Mesendoderm (in vitro differentiated cells): ENCODE measurements around the gene FAM161A.
A peak's percentile ranks its signal among the peaks of the same experiment; 100 is the strongest.
"Not testable (repeated sequence)": the region's sequence is repeated elsewhere in the genome, so short reads cannot be mapped to it uniquely, and the experiment has no call there.

Source experiments
- DNase-seq: peaks from one replicate; pipeline ENCODE4 v3.0.0; 2013
- H2AK5ac ChIP-seq: 2 replicates; pipeline ENCODE4 v1.6.1; 2013; ENCODE audit warnings: low read length, inconsistent platforms
- H2BK120ac ChIP-seq: 2 replicates; pipeline ENCODE4 v1.6.1; 2013; ENCODE audit warnings: low read depth, mild to moderate bottlenecking, low read length, moderate library complexity, mixed read lengths
- H2BK15ac ChIP-seq: replicated peaks from 2 replicates; pipeline ENCODE4 v1.6.1; 2013; ENCODE audit warnings: low read depth, mild to moderate bottlenecking, moderate library complexity
- H2BK5ac ChIP-seq: 2 replicates; pipeline ENCODE4 v1.6.1; 2013; ENCODE audit warnings: low read length, inconsistent platforms
- H3K18ac ChIP-seq: 2 replicates; pipeline ENCODE4 v1.6.1; 2013; ENCODE audit warnings: mild to moderate bottlenecking, low read length, mixed read lengths
- H3K23ac ChIP-seq: one replicate; pipeline ENCODE4 v1.6.1; 2013; ENCODE audit warnings: low read length
- H3K27ac ChIP-seq: 2 replicates; pipeline ENCODE4 v1.5.1; 2013; ENCODE audit warnings: low read depth, mild to moderate bottlenecking, inconsistent platforms, low read length, moderate library complexity
- H3K27me3 ChIP-seq: 2 replicates; pipeline ENCODE4 v1.6.1; 2013; ENCODE audit warnings: low read length, control low read depth, mild to moderate bottlenecking, inconsistent platforms; ENCODE audit not compliant: insufficient read depth, poor library complexity
- H3K36me3 ChIP-seq: 2 replicates; pipeline ENCODE4 v1.6.1; 2013; ENCODE audit warnings: low read length, inconsistent platforms; ENCODE audit not compliant: control insufficient read depth, insufficient read depth
- H3K4ac ChIP-seq: one replicate; pipeline ENCODE4 v1.6.1; 2013; ENCODE audit warnings: low read depth, mild to moderate bottlenecking, low read length, moderate library complexity
- H3K4me1 ChIP-seq: 2 replicates; pipeline ENCODE4 v1.6.1; 2013; ENCODE audit warnings: low read depth, low read length, inconsistent platforms; ENCODE audit not compliant: control insufficient read depth
- H3K4me2 ChIP-seq: 2 replicates; pipeline ENCODE4 v1.6.1; 2013; ENCODE audit warnings: low read length
- H3K4me3 ChIP-seq: 2 replicates; pipeline ENCODE4 v1.5.1; 2013; ENCODE audit warnings: mild to moderate bottlenecking, low read length
- H3K56ac ChIP-seq: one replicate; pipeline ENCODE4 v1.6.1; 2013; ENCODE audit warnings: low read length
- H3K79me1 ChIP-seq: 2 replicates; pipeline ENCODE4 v1.6.1; 2013; ENCODE audit warnings: low read length, inconsistent platforms
- H3K79me2 ChIP-seq: 2 replicates; pipeline ENCODE4 v1.6.1; 2013; ENCODE audit warnings: mild to moderate bottlenecking, low read length; ENCODE audit not compliant: control insufficient read depth, insufficient read depth
- H3K9ac ChIP-seq: 2 replicates; pipeline ENCODE4 v1.6.1; 2013; ENCODE audit warnings: low read length, inconsistent platforms
- H4K5ac ChIP-seq: one replicate; pipeline ENCODE4 v1.6.1; 2013; ENCODE audit warnings: low read length
- H4K8ac ChIP-seq: one replicate; pipeline ENCODE4 v1.6.1; 2013; ENCODE audit warnings: low read depth, mild to moderate bottlenecking, control low read depth, low read length, moderate library complexity
- WGBS: extraction: QIAGEN DNeasy Blood & Tissue Kit; methylation state at CpG from one replicate; pipeline ENCODE4 v1.1.7; 2013; ENCODE audit warnings: low lambda C conversion rate, missing lambda C conversion rate; ENCODE audit not compliant: insufficient coverage; ENCODE audit errors: extremely low coverage; 5-methylcytosine and 5-hydroxymethylcytosine counted together

FAM161A gene

GRCh38 chr2:61854564-61855317 lies 881 bp upstream of the FAM161A start:
- DNase-seq, result peak; percentile 99
- Histone ChIP-seq H3K23ac (no peak overlapping the region), H3K56ac (peak overlapping the region; percentile 92), H3K27me3 (no peaks in the 10 kb centered on the region), H3K9ac (peak overlapping the region; percentile 78), H4K5ac (no peak overlapping the region), H2AK5ac (no peak overlapping the region), H3K18ac (peak overlapping the region; percentile 0), H2BK15ac (no peak overlapping the region), H3K4me3 (peak overlapping the region; percentile 45), H3K4me2 (peak overlapping the region; percentile 93), H3K27ac (peak overlapping the region; percentile 0), H3K79me1 (no peaks in the 10 kb centered on the region), H2BK5ac (no peak overlapping the region), H3K36me3 (no peaks in the 10 kb centered on the region), H2BK120ac (no peak overlapping the region), H3K4ac (no peak overlapping the region), H3K4me1 (no peaks in the 10 kb centered on the region), H4K8ac (no peak overlapping the region), H3K79me2 (no peaks in the 10 kb centered on the region)
- no CpG with 5 or more reads among the region's 23 CpGs for WGBS

DNA sequence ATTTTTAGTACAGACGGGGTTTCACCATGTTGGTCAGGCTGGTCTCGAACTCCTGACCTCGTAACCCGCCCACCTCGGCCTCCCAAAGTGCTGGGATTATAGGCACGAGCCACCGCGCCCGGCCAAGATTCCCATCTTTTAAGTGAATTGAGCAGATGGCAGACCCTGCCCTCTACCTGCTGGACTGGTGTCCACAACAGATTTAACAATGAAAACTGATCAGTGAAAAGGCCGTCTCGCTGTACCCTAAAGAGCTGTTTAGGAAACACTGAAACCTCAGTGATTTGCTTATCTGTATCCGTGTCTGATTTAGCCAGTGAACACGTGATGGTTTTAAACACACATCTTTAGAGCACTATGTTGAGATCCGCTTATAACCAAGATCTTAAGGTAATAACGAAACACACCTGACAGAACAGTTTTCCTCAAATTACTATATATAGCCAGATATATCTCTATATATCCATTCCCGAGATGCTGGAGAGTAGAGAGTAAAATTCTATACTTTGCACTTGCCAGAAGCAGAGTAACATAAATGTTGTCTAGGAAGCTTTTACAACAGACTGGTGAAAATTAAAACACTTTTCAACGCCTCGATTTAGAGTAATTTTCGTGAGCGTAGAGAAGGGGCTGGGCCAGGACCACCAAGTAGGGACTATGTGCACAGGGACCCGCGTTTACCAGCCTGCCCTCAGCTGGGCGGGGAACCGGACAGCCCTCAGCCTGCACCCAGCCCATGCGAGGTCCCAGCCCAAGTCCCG lies 594 bp downstream of the FAM161A start:
- H4K8ac ChIP-seq, result no peak overlapping the region
- H3K79me2 ChIP-seq, result no peaks in the 10 kb centered on the region
- no peaks in the 10 kb centered on the region for H3K79me1 ChIP-seq
- no peak overlapping the region for H3K27ac ChIP-seq
- H3K36me3 ChIP-seq, result no peaks in the 10 kb centered on the region
- DNase-seq, result peak; percentile 5
- H3K23ac ChIP-seq, result no peak overlapping the region
- H3K9ac ChIP-seq, result peak overlapping the region; percentile 67
- WGBS, result no CpG with 5 or more reads among the region's 26 CpGs
- peak overlapping the region; percentile 72 for H3K18ac ChIP-seq
- H2BK120ac ChIP-seq, result no peak overlapping the region
- no peak overlapping the region for H4K5ac ChIP-seq
- no peak overlapping the region for H2BK5ac ChIP-seq
- H3K27me3 ChIP-seq, result no peaks in the 10 kb centered on the region
- H3K56ac ChIP-seq, result peak overlapping the region; percentile 90
- no peak overlapping the region for H2BK15ac ChIP-seq
- H3K4me1 ChIP-seq, result no peaks in the 10 kb centered on the region
- no peak overlapping the region for H2AK5ac ChIP-seq
- H3K4me2 ChIP-seq, result peak overlapping the region; percentile 28
- peak overlapping the region; percentile 50 for H3K4me3 ChIP-seq
- peak overlapping the region; percentile 73 for H3K4ac ChIP-seq

GRCh38 chr2:61851270-61851669 lies 2.6 kb downstream of the FAM161A start:
- not testable (repeated sequence) for H2AK5ac ChIP-seq, H3K4me1 ChIP-seq, H3K27me3 ChIP-seq, H3K56ac ChIP-seq, H3K27ac ChIP-seq, H3K36me3 ChIP-seq, H3K4me2 ChIP-seq, H3K79me1 ChIP-seq, H4K5ac ChIP-seq, H3K18ac ChIP-seq, H3K9ac ChIP-seq, H3K4me3 ChIP-seq, H2BK120ac ChIP-seq, H2BK15ac ChIP-seq, DNase-seq, H3K23ac ChIP-seq, H3K79me2 ChIP-seq, H4K8ac ChIP-seq, H3K4ac ChIP-seq, H2BK5ac ChIP-seq
- no CpG with 5 or more reads among the region's 10 CpGs for WGBS

DNA sequence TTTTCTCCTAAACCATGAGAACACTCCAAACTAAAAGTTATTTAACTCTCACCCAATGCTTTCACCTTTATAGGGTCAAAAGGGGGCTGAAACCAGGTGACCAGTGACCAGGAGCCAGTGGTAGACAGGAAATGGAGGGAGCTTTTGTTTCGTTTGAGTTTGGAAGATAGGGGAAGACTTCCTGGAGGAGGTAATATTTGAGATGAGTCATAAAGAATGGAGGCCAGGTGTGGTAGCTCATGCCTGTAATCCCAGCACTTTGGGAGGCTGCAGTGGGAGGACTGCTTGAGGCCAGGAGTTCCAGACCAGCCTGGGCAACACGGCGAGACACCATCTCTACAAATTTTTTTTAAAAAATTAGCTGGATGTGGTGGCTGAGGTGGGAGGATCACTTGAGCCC lies 8.5 kb downstream of the FAM161A start:
- DNase-seq, result no peak
- H3K4ac ChIP-seq, result no peak overlapping the region
- H3K79me2 ChIP-seq, result no peaks in the 10 kb centered on the region
- H4K8ac ChIP-seq, result no peak overlapping the region
- H2BK5ac ChIP-seq, result no peak overlapping the region
- H3K36me3 ChIP-seq, result no peaks in the 10 kb centered on the region
- H2BK120ac ChIP-seq, result no peak overlapping the region
- H3K27ac ChIP-seq, result no peak overlapping the region
- H2AK5ac ChIP-seq, result no peak overlapping the region
- no CpG with 5 or more reads among the region's 3 CpGs for WGBS
- no peak overlapping the region for H3K18ac ChIP-seq
- no peaks in the 10 kb centered on the region for H3K79me1 ChIP-seq
- H3K56ac ChIP-seq, result no peak overlapping the region
- no peak overlapping the region for H3K23ac ChIP-seq
- no peak overlapping the region for H3K4me3 ChIP-seq
- no peak overlapping the region for H3K9ac ChIP-seq
- H4K5ac ChIP-seq, result no peak overlapping the region
- H3K4me2 ChIP-seq, result no peak overlapping the region
- no peak overlapping the region for H2BK15ac ChIP-seq
- no peaks in the 10 kb centered on the region for H3K4me1 ChIP-seq
- no peaks in the 10 kb centered on the region for H3K27me3 ChIP-seq

GRCh38 chr2:61841286-61841685 lies 12.6 kb downstream of the FAM161A start:
- H3K36me3 ChIP-seq, result peaks cover 1% of the 10 kb centered on the region
- no peaks in the 10 kb centered on the region for H3K4me1 ChIP-seq
- no peak overlapping the region for H2BK5ac ChIP-seq
- no peak overlapping the region for H2BK120ac ChIP-seq
- no peak overlapping the region for H3K4me2 ChIP-seq
- no peak overlapping the region for H2BK15ac ChIP-seq
- no peak overlapping the region for H3K4ac ChIP-seq
- H4K8ac ChIP-seq, result no peak overlapping the region
- no peak overlapping the region for H2AK5ac ChIP-seq
- H3K27ac ChIP-seq, result no peak overlapping the region
- H4K5ac ChIP-seq, result no peak overlapping the region
- WGBS, result no CpG with 5 or more reads among the region's 3 CpGs
- no peaks in the 10 kb centered on the region for H3K27me3 ChIP-seq
- no peak for DNase-seq
- no peak overlapping the region for H3K56ac ChIP-seq
- no peak overlapping the region for H3K18ac ChIP-seq
- H3K9ac ChIP-seq, result no peak overlapping the region
- no peaks in the 10 kb centered on the region for H3K79me2 ChIP-seq
- H3K4me3 ChIP-seq, result no peak overlapping the region
- no peak overlapping the region for H3K23ac ChIP-seq
- no peaks in the 10 kb centered on the region for H3K79me1 ChIP-seq
